Left renal cortex interstitium (tissue), 4 donors: ENCODE results near the gene KLC1. TPM values are rescaled to one million over a fixed set of nuclear protein-coding genes. Genes with fewer than 3 reads are reported as not detected.

ENCODE experiments used
- DNase-seq, 4 donors: peaks; one replicate each; pipeline ENCODE4 v3.0.0-alpha.2; 2013; ENCODE audit warnings: low read depth in 4 of 4, low spot score in 2 of 4, missing footprints in 1 of 4
- polyA plus RNA-seq, 4 donors: library from polyadenylated mRNA; unstranded; fragments of 120-200 nt; gene quantifications; one replicate each; pipeline ENCODE4 v1.2.1, GENCODE V29; 2013; ENCODE audit not compliant: insufficient read length in 4 of 4

Gene KLC1
- polyA plus RNA-seq, 4 donors: 90.1 to 162 (median 126) TPM

GRCh38 chr14:103656031-103656755, 27.2 kb downstream of the KLC1 start:
- no peak for DNase-seq

DNA sequence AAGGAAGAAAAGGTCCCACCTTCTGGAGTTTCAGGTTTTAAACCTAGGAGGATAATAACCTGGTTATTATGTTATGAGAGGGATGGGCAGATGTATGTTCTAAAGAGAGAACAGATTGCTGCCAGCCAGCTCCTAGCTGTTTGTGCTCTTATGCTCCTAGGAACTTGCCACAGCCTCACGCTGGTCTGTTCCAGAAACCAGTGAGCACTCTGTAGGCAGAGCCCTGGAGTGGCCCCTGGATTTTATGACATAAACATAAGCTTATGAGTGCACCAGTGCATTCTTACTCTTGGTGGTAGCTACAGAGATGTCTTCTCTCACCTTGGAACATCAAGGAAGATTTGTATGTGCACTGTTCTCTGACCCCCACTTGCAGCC, 27.7 kb downstream of the KLC1 start:
- DNase-seq: no peak

DNA sequence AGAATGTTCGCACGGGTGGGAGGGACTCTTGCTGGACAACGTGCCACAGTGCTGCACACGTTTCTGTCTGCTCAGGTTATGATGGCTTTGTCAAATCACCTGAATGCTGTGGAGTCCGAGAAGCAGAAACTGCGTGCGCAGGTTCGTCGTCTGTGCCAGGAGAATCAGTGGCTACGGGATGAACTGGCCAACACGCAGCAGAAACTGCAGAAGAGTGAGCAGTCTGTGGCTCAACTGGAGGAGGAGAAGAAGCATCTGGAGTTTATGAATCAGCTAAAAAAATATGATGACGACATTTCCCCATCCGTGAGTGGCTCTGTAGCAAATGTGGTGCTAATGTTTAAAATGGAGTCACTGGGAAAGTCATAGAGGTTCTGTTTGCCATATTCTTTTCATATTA, 28.5 kb downstream of the KLC1 start:
- no peak for DNase-seq

- DNase-seq: no peak
Observed at GRCh38 chr14:103659631-103660030, 30.6 kb downstream of the KLC1 start.

DNA sequence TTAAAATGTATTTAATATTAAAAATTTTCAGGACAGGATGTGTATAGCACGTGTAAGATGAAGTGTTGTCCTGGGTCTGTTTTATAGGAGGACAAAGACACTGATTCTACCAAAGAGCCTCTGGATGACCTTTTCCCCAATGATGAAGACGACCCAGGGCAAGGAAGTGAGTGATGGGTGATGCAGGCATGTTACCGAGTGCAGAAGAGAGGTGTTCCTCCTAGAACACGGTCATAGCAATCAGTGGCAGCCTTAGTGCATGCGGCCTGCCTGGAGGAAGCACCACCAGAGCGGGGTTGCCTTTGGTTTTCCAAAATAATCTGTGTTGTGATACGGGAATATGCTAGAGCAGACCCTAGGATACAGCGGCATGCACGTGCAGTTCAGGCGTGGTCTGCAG, 33.0 kb downstream of the KLC1 start:
- DNase-seq: no peak

DNA sequence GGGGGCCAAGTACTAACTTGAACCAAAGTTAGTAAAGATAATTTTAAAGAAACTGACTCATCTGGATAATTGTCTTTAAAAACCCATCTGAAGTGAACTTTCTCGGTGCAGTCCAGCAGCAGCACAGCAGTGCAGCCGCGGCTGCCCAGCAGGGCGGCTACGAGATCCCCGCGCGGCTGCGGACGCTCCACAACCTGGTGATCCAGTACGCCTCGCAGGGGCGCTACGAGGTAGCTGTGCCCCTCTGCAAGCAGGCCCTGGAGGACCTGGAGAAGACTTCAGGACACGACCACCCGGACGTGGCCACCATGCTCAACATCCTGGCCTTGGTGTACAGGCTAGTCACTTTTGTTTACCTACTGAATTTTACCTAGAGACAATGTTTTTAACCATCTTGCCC, 33.6 kb downstream of the KLC1 start:
- no peak for DNase-seq

DNA sequence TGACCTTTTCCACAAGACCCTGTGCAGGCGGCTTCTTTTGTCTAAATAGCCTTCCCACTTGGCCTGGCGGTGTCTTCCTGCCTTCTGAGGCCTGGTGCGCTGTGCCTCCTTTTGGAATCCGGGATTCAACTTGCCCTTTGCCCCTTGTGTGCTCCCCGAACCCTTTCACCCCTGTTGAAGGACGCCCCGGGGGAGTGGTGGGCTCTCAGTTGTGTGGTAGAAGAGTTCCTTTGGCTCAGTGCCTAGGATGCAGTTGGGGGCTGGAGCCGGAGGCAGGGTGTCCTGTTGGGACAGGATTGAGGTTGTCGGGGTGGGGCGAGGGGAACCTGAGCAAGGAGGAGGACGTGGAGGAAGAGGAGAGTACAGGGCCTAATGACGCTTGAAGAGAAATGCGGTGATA, 34.5 kb downstream of the KLC1 start:
- DNase-seq: no peak

GRCh38 chr14:103667671-103668070, 38.7 kb downstream of the KLC1 start:
- no peak for DNase-seq

- DNase-seq: no peak
Observed at GRCh38 chr14:103668117-103668516, 39.1 kb downstream of the KLC1 start.

- no peak for DNase-seq
Observed at GRCh38 chr14:103669370-103669769, 40.4 kb downstream of the KLC1 start.

DNA sequence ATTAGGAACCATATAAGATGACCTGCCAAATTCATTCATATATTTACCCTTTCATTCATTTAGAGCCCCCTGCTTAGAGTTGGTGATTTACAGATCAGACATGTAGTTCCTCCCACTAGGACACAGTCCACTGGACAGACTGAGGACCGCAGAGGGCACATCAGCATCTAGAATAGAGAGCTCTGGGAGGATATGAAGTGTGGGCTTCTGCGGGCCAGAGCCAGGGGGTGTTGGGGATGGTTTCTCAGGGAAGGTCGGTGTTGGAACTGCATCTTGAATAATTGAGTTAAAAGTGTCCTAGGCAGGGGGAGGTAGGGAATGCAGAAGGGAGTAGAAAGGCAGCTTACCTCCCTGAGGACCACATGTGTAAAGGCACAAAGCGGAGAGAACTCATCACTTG, 42.9 kb downstream of the KLC1 start:
- no peak for DNase-seq

DNA sequence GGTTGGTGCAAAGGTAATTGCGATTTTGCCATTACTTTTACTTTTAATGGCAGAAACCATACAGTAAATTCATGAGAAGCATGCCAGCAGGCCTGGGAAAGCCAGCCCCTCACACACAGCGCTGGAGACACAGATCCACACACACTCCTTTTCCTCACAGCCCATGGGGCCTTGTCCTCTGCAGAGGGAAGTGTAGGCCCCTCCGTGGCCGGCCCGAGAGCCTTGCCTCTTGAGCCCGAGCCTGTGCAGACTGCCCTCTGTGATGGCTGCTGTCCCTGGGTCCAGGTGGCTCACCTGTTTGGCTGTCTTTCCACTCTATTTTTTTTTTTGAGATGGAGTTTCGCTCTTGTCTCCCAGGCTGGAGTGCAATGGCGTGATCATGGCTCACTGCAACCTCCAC, 46.9 kb downstream of the KLC1 start:
- no peak for DNase-seq

- no peak for DNase-seq
Observed at GRCh38 chr14:103676881-103677675, 48.1 kb downstream of the KLC1 start.

DNA sequence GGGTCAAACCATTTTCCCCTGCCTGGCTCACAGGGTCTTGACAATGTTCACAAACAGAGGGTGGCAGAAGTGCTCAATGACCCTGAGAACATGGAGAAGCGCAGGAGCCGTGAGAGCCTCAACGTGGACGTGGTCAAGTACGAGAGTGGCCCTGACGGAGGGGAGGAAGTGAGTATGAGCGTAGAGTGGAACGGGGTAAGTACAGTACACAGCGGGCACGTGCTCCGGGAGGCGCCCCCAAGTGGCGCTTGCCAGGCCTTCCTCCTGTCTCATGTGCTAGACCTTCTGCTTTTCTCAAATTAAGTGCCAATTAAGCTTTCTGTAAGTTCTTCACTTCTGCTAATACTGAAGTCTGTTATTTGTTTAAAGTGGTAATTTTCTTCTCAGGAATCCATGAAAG, 50.3 kb downstream of the KLC1 start:
- DNase-seq: no peak

DNA sequence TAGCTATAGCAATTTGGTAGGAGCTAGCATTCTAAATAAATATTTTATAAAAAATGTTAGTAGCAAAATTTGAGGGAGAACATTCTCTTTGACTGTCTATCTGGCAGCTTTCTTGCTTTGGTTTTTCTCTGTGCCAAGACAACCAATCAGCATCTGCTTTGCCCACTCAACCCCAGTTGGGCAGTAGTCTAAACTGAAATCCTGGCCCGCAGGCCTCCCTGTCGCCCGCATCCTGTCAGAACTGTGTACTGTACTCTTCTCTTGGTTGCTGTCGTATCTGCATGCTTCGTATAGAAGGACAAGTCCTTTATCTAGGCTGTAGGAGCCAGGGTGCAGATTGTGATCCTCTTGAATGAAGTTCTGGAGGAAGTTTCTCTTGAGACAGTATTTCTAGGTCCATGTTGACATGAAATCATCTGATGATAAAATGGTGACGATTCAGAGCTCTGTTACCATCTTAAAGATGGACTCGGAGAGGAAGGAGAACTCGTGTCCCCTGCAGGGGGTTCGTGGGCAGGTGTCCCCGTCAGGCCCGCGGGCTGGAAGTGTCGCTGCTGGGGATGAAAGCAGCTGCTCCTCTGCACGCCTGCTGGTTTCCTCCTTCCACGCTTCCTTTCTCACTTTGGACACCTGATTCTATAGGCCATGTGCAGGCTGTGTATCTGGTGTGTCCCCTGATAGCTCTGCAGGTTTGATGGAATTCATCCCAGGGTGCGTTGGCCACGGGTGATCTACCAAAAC, 51.6 kb downstream of the KLC1 start:
- DNase-seq: no peak

- DNase-seq: no peak
Observed at GRCh38 chr14:103683139-103683538, 54.1 kb downstream of the KLC1 start.

- no peak for DNase-seq
Observed at GRCh38 chr14:103684471-103684870, 55.5 kb downstream of the KLC1 start.

DNA sequence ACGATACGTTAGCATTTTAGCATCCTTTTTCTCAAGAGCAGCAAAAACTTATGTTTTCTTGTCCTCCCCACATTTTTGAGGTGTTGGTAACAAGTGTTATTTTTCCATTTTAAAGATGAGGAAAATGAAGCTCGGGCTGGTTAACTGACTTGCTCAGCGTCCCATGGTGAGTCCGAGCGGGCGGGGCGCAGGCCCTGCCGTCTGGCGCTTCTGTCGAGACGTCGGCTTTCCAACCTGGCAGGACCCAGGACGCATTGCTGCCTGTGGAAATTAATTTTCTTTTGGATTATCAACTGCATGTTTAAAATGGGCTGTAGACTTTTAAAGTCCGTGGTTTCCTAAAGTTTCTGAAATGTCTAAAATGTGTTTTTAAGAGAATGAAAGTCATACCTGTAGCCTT, 55.9 kb downstream of the KLC1 start:
- DNase-seq: no peak

DNA sequence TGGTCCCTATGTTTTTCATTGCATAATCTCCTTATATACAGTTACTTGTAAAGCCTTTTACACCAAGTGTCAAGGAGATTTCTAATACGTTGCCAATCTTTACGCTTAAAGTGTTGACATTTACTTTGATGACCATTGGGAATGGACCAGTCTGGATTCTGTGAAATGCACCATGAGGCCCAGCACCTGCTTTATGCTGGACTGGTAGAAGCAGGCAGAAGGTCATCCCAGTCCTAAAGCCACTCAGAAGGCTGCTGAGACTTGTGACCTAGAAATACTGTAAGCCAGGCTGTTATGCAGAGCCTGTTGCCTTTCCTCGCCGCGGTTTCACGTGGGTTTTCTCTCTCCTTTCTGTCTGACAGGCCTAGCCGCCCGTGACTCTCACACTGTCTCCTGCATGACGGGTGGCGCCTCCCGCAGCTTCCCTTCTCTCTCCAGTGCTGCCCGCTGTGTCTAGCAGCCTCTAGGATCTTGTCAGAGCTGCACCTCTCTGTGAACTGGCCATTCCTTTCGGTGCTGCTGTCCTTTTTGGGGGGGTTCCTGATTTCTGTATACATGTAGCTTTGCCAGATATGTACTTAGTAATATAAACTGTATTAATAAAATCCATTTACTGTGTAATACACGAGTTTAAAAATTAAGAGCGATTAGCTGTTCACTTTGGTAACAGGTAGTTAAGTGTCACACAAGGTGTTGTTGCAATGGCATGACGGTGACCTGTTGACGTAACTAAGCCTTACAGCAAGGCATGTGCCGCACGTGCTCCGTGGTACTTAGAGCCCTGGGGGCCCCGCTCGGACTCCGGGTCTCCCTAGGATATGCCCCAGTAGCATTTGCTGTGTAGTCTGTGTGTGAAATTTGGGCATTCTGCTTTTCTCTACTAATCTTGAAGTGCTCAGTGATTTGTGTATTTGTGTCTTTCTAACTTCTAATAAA, 56.5 kb downstream of the KLC1 start:
- no peak for DNase-seq

GRCh38 chr14:103686831-103687485, 57.9 kb downstream of the KLC1 start:
- no peak for DNase-seq
